DMS53 treated with DMSO at 0.1 percent for 48 hours (cell line): ENCODE measurements around the gene LTBP1.
"Not testable (repeated sequence)": the region's sequence is repeated elsewhere in the genome, so short reads cannot be mapped to it uniquely, and the experiment has no call there.

Experiments used
- DNase-seq: peaks from one replicate; lab custom pipeline; 2025; ENCODE audit not compliant: unreplicated experiment; lab: John Stamatoyannopoulos, UW

Gene LTBP1

DNA sequence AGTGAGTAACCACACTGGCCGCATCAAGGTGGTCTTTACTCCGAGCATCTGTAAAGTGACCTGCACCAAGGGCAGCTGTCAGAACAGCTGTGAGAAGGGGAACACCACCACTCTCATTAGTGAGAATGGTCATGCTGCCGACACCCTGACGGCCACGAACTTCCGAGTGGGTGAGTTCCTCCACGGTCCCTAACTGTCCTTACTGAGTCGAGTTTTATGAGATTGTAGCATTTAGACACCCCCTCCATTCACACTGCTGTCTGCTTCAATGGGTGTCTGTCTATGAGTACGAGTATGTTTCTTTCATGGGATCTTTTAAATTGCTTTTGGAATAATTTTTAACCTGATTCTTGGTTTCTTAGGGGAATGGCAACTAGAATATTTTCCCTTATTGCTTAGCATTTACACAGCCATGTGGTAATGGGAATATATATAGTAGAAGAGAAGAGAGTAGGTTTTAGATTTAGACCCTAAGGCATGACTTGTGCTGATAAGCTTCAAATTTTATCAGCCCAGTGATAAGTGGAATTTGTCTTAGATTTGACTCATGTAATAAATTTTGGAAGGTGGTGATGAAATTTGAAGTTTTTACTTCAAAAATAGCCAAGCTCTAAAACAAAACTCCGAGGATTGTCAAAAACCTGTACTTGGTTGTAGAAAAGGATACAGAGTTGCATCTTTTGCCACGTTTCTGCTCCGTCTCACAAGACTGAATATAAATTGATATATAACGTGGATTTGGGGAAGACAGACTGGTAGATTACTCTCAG lies 188.2 kb downstream of the LTBP1 start:
- DNase-seq: no peak

DNA sequence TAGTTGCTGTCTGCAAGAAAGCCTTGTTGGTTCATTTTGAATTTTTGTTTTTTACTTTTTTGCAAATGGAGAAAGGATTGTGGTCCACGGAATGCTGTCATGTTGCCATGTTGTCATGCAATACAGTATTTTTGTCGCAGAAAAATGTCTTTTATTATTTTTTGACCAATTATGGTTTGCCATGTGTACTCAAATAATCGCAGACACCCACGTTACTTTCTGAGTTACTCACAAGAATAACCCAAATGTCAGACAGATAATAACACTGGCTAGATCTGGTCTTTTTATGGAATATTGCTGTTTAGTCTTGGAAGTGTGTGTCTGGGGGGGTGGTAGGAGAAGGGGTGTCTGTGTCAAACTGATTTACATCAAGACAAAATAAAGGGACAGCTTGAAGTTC lies 188.9 kb downstream of the LTBP1 start:
- DNase-seq: no peak

DNA sequence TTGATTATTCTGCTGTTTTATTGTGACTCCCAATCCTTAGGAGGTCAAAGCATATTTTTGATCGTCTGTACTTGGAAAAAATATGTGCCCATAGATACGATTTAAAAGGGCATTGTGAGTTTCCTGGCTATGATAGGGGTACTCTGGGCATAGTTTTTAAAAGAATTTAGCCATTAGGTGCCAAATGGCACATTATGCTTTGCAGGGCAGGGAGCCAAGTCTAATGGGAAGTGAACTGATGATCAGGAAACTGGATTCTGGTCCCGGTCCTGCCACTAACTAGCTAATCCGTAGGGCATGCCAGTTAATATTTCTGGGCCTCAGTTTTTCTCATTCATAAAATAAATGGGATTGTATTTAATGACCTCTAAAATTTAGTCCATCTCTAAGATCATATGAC lies 189.3 kb downstream of the LTBP1 start:
- no peak for DNase-seq

DNA sequence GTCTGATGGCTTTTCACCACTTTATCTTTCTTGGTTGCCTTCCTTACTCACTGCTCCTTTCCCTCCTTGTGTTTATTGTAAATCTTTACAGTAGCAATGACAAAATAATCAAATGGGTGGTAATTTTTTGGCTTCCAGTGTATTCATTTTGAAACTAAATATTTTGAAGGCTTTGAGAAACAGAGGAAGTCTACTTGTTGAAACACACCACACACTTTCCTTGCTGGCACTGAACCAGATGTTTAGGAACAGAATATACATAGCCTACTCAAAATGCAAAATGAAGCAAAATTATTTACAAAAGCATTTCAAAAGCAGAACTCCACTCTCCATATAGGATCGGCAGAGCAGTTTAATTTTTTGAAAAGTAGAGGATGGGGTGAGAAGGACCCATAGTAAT lies 189.8 kb downstream of the LTBP1 start:
- DNase-seq: no peak

DNA sequence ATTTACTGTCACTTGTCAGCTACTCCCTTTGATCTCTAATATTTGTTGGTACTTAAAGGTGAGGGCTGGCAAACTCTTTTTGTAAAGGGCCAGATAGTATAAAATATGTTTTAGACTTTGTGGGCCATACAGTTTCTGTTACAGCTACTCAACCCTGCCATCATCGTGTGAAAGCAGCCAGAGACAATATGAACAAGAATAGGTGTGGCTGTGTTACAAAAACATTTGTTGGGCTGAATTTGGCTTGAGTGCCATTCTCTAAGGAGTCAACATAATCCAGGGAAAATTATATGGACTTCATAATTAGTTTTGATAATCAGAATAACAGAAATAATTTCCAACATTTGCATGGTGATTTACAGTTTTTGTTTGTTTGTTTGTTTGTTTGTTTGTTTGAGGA lies 190.6 kb downstream of the LTBP1 start:
- no peak for DNase-seq

DNA sequence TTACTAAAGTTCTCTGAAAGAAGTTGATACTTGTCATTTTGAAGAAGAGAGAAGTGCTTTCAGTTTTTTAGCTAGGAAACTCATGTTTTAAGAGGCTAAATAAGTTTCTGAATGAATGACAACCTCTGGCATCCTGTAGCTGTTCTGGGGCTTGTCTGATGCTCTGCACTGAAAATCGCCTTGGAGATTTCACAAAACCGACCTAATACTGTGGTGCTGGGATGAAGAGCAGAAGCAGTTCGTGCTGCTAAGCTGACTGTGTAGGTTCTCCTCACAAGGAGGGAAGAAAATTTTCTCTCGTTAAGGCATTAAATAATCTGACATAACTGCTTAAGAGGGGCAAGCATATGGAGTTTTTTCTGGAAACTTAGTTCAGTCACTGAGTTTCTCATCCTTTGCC lies 193.2 kb downstream of the LTBP1 start:
- DNase-seq: no peak

DNA sequence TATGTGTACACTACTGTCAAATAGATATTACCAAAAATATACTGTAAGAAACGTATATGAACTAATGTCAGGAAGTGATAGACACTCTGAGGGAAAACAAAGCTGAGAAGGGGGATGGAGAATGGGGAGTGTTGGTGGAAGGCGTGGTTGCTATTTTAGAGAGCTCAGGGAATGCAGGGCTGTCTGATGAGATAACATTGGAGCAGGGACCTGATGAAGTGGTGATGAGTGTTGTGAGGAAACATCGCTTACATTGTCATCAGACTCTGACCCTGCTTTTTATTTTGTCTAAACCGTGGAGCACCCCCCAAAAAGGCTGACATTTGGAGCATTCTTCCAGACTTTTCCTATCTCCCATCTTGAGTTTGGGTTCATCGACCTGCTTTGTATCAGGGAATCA lies 194.7 kb downstream of the LTBP1 start:
- no peak for DNase-seq

DNA sequence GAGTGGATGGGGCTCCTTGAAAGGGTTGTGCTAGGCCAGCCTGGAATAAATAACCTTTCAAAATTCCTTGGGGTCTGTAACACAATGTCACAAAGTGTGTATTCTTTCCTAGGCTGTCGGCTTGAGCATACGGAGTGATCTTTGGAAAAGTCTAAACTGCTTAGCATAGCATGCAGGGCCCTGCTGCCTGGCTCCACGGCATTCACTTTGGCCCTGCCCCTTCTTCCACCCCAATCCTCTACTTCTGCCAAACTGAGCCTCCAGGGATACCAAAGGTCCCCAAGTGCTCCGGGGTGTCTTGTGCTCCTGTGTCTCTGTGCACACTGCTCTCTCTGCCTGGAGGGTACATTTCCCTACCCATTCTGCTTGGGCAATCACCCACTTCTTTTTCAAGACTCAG lies 196.1 kb downstream of the LTBP1 start:
- DNase-seq: no peak

DNA sequence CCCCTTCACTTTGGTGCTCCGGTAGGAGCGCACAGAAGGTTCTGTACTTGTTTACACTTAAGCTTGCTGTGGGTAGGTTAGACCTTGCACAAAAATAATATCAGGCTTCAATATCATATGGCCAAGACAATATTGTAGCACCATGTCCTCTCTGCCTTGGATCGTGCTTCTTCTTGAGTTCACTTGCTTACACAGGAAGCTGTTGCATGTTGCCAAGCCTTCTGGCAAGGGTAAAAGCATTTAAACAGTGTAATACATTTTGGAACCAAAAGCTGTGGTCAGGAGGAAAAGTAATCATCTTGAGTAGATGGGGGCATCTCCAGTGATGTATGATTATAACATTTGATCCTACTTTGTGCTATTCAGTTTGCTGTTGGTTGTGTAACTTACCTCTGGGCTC lies 197.5 kb downstream of the LTBP1 start:
- DNase-seq: no peak

DNA sequence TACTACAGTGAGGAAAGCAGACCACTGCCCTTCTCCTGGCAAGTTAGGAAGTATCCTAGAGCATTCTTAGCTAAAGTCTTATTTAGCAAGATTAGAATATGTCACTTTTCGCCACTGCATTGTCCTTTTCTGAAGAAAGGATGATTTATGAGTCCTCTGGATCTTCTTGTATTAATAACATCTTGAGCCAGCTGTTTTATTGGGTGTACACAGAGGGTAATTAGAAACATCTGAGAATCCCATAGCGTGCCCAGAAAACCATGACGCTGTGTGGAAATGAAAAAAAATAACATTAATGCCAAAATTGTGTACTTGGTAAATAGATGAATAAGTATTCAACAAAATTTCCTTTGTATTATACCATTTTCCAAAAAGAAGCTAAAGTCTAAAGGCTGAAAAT lies 198.7 kb downstream of the LTBP1 start:
- no peak for DNase-seq

DNA sequence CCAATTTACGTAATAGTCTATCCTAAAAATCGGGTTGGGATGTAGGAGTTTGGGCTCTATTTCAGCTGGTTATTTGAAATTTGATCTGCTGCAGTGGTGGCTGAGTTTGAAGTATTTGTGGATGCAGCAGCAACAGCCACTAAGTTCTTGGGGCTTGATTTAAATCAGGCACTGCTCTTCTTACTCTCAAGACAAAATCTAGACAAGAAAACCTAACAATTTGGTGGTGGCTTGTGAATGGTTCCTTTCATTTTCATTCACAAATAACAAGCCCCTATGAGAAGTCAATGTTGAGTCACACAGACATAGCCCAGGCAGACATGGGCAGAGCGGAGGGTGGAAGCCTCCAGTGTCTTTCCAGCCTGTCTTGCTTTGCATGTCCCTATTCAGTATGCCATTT lies 199.3 kb downstream of the LTBP1 start:
- no peak for DNase-seq

DNA sequence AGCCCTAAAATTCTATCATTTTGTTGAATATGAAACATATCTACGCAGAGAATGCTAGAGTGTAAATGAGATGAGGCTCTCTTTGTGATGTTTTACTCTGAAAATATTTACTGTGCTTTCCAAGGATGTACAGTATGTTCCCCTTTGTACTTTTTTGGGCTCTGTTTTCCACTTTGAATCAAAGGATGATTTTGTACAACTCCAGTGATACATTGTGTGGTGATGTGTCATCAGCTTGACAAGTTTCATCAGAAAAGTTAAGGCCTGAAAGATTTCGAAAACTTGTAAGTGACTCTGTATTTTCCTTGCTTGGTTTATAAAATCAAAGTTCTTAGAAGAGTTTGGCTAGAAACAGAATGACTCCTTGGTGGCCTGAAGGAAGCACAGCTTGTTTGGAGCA lies 206.3 kb downstream of the LTBP1 start:
- DNase-seq: no peak

DNA sequence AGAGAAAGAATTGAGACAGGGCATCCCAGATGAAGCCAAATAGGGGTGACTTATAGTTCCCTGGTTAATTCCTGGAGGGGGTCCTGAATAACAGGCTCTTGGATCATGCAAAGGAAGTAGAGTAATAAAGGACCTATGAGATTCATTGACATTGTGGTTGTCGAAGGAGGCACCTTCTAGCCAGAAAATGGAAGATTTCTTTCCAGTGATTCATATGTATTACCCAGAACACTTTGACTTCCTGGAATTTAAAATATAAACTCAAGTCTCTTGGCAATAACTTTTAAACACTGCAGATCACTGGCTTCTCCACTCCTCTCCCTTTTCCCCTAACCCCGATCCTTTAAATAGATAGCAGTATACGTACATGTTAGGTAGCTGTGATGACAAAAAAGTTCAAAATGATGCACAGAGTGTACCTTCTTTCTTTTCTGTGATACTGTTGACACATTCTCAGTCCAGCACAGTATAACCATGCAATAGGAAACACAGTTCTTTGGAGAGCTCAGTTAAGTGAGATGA lies 211.8 kb downstream of the LTBP1 start:
- DNase-seq: no peak

DNA sequence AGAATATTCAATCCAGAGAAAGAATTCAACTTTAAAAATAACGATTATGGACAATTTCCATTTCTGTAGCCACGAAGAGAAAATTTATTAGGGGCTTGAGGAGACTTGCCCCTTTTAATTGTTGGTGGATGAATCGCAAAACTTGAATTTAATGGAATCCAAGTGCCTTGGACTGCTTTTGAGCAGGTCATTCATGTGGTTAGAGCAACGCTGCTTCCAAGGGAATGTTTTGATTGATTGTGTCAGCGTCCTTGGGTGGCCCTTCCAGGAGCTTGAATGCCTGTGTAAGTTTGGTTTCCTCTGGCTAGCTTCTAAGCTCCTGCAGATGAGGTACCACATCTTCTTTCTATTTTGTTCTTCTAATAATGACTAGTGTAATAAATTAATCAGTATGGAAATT lies 213.4 kb downstream of the LTBP1 start:
- no peak for DNase-seq

DNA sequence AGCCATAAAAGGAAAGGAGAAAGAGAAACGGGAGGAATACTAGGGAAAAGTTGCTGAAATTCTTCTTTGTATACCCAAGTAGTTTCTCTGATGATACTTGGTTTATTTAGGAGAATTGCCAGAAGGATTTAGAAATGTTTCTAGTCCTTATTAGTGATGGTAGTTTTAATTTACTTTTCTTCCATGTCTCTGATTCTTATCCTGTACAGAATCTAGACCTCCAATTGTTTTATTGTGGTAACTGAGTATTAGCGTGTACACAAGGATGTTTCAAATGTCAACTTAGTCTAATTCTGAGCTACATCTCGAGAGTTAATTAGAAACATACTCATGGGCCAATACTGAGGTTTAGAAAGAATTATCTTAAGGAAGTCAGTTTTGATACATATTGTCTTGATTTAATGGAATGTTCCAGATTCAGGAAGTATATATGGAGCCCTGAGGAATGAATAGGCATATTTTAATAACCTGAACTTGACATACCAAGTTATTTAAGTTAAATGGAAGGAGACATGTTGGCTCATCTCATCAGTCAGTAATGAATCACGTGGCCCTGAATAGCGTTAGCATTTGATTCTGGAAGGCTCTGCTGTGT lies 219.6 kb downstream of the LTBP1 start:
- DNase-seq: no peak

DNA sequence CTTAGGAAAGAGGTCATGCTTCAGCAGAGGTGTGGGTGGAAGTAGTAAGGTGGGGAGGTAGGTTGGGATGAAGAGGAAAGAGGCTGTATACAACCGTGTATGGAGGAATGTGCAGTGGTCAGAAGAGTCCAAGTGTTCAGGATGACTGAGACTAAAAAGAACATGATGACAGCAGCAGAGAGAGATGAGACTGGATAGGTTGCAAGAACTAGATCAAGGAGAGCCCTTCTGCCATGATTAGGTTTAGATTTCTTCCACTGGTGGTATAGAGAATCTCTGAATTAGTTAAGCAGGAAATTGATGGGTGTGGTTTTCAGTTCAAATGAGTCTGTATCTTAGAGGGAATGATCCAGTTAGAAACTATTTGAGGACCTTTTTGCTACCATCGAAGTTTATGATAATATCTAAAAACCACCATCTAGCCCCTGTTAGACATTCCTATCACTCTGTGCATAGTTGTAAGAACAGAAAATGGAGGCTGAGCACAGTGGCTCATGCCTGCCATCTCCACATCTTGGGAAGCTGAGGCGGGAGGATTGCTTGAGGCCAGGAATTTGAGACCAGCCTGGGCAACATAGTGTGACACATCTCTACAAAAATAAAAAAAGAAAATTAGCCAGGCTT lies 221.0 kb downstream of the LTBP1 start:
- DNase-seq: no peak

DNA sequence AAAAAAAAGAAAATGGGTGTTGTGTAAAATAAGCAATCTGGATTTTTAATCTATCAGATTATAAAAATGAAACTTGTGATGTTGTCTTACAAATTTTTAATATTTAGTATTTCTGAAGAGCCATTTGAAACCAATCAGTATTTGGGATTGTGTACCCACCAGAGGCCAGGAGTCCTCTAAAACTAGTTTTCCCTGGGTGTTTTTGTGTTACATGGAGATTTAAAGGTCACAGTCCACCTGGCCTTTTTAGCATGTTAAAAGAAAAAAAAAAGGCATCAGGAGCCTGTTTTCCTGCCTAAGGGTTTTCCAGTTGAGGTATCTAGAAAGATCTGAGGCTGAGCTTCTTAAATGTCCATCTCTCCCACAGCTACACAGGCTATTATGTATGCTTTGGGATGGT lies 221.7 kb downstream of the LTBP1 start:
- no peak for DNase-seq

DNA sequence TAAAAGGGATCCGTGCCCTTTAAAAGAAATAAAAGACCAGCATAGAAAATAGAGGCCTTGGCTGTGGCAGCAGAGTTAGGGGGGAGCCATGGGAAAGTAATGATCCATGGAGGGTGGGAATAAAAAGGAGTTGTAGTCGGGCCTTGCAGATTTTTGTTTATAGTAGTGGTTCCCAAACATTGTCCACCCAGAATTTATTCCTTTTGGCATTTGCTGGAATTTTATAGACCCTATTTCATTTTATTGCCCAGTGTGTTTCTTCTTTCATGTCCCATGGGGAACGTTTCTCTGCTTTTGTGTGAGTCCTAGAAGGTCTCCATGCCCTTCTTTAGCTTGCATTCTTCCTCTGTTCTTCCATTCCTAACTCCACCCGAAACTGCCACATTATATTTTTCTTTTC lies 222.2 kb downstream of the LTBP1 start:
- no peak for DNase-seq

DNA sequence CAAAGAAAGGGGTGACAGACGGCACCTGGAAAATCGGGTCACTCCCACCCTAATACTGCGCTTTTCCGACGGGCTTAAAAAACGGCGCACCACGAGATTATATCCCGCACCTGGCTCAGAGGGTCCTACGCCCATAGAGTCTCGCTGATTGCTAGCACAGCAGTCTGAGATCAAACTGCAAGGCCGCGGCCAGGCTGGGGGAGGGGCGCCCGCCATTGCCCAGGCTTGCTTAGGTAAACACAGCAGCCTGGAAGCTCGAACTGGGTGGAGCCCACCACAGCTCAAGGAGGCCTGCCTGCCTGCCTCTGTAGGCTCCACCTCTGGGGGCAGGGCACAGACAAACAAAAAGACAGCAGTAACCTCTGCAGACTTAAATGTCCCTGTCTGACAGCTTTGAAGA lies 223.5 kb downstream of the LTBP1 start:
- DNase-seq: not testable (repeated sequence)

DNA sequence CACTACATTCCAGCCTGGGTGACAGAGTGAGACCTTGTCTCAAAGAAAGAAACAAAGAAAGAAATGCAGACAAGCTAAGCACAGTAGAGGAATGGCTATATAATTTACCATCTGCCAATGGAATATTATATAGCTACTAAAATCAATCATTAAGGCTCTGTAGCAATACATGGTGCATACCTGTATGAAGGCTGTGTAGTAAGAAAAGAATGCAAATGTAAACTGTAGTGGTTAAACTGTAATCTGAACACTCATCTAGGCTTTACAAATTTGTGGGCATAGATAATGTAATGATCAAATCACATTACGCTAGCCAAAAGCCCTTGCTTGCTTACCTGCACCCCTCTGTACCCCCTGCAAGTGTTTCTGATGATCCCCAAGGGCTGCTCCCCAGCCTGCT lies 230.9 kb downstream of the LTBP1 start:
- DNase-seq: no peak

DNA sequence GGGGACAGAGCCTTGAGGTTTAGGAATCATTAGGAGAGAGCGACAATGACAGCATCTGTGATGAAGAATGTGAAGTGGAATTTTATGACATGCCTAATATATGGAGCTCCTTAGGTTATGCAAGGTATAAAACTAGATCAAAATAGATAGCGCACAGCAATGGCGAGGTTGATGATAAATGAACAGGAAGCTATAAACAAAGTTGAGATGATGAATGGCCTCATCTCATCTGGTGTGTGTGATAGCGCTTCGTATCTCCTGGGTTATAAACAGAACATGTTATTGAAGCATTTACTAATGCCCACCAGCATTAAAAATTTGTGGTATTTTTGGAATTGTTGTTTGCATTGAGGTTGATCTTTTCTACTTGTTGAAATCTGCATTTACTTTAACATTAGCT lies 231.5 kb downstream of the LTBP1 start:
- DNase-seq: no peak

DNA sequence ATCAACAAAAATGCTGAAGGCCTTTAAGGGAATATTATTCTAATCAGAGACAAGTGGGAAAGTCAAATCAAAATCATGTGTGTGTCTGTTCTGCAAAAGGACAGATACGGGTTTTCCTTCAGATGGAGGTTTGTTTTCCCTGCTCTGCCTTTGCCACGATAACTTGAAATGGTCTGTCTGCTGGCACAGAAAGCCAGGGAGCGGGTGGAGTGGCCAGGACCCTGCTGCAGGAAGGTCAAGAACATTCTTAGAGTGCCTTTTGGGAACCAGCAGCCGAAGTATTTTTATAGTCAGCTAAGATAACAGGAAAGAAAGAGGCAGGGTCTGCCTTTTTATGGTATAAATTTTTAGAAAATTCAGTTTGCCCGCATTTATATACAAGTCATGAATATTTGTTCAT lies 234.2 kb downstream of the LTBP1 start:
- DNase-seq: no peak
